ENCODE measurements around the gene TRIM66.

Gene TRIM66

GRCh38 chr11:8717876-8718753 lies 35.6 kb upstream of the TRIM66 start:
- no peaks in the 10 kb centered on the region for H3K27me3 ChIP-seq
- H3K4me1 ChIP-seq: no peaks in the 10 kb centered on the region
- no peaks in the 10 kb centered on the region for H3K9me3 ChIP-seq
- TF ChIP-seq CTCF (IDR thresholded peaks at IDR 0.05; ENCODE audit: low read depth, low read length): no peak
- H3K4me3 ChIP-seq (ENCODE audit: low read depth, low read length): no peak overlapping the region
- no peak for DNase-seq
- no peaks in the 10 kb centered on the region for H3K36me3 ChIP-seq

- H3K27me3 ChIP-seq: no peaks in the 10 kb centered on the region
- H3K9me3 ChIP-seq: no peaks in the 10 kb centered on the region
- no peak overlapping the region for H3K4me3 ChIP-seq (ENCODE audit: low read depth, low read length)
- H3K36me3 ChIP-seq: no peaks in the 10 kb centered on the region
- DNase-seq: no peak
- no peak for TF ChIP-seq CTCF (IDR thresholded peaks at IDR 0.05; ENCODE audit: low read depth, low read length)
- no peaks in the 10 kb centered on the region for H3K4me1 ChIP-seq
Observed at GRCh38 chr11:8717544-8717875, 35.0 kb upstream of the TRIM66 start.

- no peak for TF ChIP-seq CTCF (IDR thresholded peaks at IDR 0.05; ENCODE audit: low read depth, low read length)
- H3K36me3 ChIP-seq: no peaks in the 10 kb centered on the region
- H3K4me3 ChIP-seq (ENCODE audit: low read depth, low read length): no peak overlapping the region
- no peaks in the 10 kb centered on the region for H3K27me3 ChIP-seq
- no peaks in the 10 kb centered on the region for H3K9me3 ChIP-seq
- DNase-seq: no peak
- H3K4me1 ChIP-seq: no peaks in the 10 kb centered on the region
Observed at GRCh38 chr11:8715501-8715900, 33.0 kb upstream of the TRIM66 start.

- Histone ChIP-seq H3K36me3 (no peaks in the 10 kb centered on the region), H3K4me1 (no peaks in the 10 kb centered on the region; the same call in 1 of the 2 replicates), H3K9me3 (no peaks in the 10 kb centered on the region), H3K27me3 (no peaks in the 10 kb centered on the region), H3K4me3 (ENCODE audit: low read depth, low read length) (no peak overlapping the region)
- no peak for TF ChIP-seq CTCF (IDR thresholded peaks at IDR 0.05; ENCODE audit: low read depth, low read length)
- no peak for DNase-seq
Observed at GRCh38 chr11:8714622-8715225, 32.3 kb upstream of the TRIM66 start.

GRCh38 chr11:8713760-8714454 lies 31.4 kb upstream of the TRIM66 start:
- H3K4me1 ChIP-seq: peaks cover 4% of the 10 kb centered on the region; the same call in 1 of the 2 replicates
- no peaks in the 10 kb centered on the region for H3K27me3 ChIP-seq

More at GRCh38 chr11:8713760-8714454, 31.4 kb upstream of the TRIM66 start:
- no peak for DNase-seq
- TF ChIP-seq CTCF (IDR thresholded peaks at IDR 0.05; ENCODE audit: low read depth, low read length): no peak
- Histone ChIP-seq H3K9me3 (no peaks in the 10 kb centered on the region), H3K36me3 (no peaks in the 10 kb centered on the region), H3K4me3 (ENCODE audit: low read depth, low read length) (no peak overlapping the region)

All from BE2C (cell line).